ENCODE measurements around the gene MACROD2.

The MACROD2 gene

GRCh38 chr20:16083639-16084280 lies 2088.4 kb downstream of the MACROD2 start:
- DNase-seq: no peak

- peak; percentile 46 for DNase-seq
These were observed 2099.9 kb downstream of the MACROD2 start for GRCh38 chr20:16095226-16095625.

GRCh38 chr20:16096756-16097326 lies 2101.5 kb downstream of the MACROD2 start:
- no peak for DNase-seq

- no peak for DNase-seq
These were observed 2102.5 kb downstream of the MACROD2 start for GRCh38 chr20:16097788-16098187.

GRCh38 chr20:16098890-16099639 lies 2103.7 kb downstream of the MACROD2 start:
- no peak for DNase-seq

GRCh38 chr20:16100111-16100510 lies 2104.8 kb downstream of the MACROD2 start:
- DNase-seq: no peak

GRCh38 chr20:16100767-16101166 lies 2105.5 kb downstream of the MACROD2 start:
- DNase-seq: no peak

Data from right forelimb (tissue), 1 donor.